Stimulated activated CD4-positive, alpha-beta T cell treated with anti-CD3 and anti-CD28 coated beads, Interleukin-1b, Interleukin-23, amount 100 ng/mL, for 24 hours (primary cell): ENCODE results near the gene CD68.

ENCODE experiments used
- DNase-seq, 4 experiments: peaks; one replicate each; pipeline ENCODE4 v3.0.0-alpha.2; 2020; ENCODE audit warnings: low read depth in 4 of 4, low spot score in 1 of 4

The CD68 gene

GRCh38 chr17:7559320-7560171, 19.9 kb upstream of the CD68 start:
- no peak for DNase-seq

- peak in 2 of 4 experiments; percentile 45 to 55 for DNase-seq
These were observed 19.0 kb upstream of the CD68 start for GRCh38 chr17:7560172-7561027.

- peak; percentile 54 to 85 (median 78) for DNase-seq
These were observed 18.3 kb upstream of the CD68 start for GRCh38 chr17:7561028-7561575.

DNA sequence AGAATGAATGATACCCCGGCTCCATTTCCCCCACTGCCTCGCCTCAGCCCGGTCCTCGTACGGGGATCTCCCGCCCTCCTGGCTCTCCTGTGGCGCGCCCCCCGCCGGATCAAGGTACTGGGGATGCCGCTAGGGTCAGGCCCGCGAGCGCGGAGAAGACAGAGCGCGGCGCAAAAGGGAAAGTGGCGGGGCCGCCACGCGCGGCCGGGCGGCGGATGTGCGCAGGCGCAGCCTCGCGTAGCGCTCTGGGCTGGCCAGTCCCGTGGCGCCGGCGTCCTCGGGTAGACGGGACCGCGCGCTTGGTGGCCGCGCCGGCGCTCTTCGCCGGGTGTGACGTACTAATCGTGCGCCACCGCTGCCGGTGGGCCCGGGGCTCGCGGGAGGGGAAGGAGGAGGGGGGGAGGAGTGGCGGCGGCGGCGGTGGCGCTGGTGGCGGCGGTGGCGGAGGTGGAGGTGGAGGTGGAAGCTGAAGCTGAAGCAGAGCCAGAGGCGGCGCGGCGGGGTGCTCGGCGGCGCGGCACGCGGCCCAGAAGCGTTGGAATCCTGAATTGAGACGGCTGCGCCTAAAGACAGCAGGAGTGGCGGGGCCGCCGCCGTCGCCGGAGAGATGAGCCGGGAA, 17.7 kb upstream of the CD68 start, which contains the start of gene SENP3:
Gene SENP3, plus strand, starts transcription at position 331 of the 619 bp plus-strand sequence. CDS start 1,158 bp downstream, outside the sequence.
- DNase-seq: peak; percentile 70 to 91 (median 86)

- no peak for DNase-seq
These were observed 17.2 kb upstream of the CD68 start for GRCh38 chr17:7562208-7562605.

DNA sequence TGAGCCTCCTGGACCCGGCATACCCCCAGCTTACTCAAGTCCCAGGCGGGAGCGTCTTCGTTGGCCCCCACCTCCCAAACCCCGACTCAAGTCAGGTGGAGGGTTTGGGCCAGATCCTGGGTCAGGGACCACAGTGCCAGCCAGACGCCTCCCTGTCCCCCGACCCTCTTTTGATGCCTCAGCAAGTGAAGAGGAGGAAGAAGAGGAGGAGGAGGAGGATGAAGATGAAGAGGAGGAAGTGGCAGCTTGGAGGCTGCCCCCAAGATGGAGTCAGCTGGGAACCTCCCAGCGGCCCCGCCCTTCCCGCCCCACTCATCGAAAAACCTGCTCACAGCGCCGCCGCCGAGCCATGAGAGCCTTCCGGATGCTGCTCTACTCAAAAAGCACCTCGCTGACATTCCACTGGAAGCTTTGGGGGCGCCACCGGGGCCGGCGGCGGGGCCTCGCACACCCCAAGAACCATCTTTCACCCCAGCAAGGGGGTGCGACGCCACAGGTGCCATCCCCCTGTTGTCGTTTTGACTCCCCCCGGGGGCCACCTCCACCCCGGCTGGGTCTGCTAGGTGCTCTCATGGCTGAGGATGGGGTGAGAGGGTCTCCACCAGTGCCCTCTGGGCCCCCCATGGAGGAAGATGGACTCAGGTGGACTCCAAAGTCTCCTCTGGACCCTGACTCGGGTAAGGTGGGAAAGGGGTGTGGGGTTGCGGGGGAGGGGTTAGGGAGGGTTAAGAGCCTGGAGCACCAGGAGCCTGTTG, 16.1 kb upstream of the CD68 start:
- DNase-seq: no peak

DNA sequence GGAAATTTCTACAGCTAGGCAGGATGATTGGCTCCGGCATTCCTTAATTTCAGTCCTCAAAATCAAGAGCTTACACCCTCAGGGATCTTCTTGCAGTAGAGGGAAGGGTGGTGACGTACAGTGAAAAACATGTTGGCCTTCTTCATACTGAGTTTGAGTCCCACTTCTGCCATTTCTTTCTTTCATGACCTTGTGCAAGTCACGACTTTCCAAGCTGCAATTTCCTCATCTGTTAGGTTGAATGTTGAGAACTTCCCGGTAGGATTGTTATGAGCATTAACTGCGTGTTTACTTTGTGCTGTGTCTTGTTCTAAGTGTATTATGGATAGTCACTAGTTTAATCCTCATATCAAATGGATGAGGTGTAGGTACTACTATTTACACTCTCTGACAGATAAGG, 9.9 kb upstream of the CD68 start:
- DNase-seq: no peak

DNA sequence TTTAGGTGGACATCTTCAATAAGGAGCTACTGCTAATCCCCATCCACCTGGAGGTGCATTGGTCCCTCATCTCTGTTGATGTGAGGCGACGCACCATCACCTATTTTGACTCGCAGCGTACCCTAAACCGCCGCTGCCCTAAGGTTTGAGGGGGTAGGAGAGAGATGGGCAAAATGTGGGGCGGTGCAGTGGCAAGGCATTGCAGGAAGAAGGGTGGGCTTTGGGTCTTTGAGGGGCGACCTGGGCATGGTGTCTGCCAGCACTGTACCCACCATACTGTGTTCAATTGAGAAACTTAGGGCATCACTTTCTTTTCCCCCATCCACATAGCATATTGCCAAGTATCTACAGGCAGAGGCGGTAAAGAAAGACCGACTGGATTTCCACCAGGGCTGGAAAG, 9.1 kb upstream of the CD68 start:
- no peak for DNase-seq

- peak in 1 of 4 experiments; percentile 95 for DNase-seq
These were observed 7.2 kb upstream of the CD68 start for GRCh38 chr17:7572338-7572587.

- peak in 3 of 4 experiments; percentile 99 for DNase-seq
These were observed 6.7 kb upstream of the CD68 start for GRCh38 chr17:7572588-7573323.

DNA sequence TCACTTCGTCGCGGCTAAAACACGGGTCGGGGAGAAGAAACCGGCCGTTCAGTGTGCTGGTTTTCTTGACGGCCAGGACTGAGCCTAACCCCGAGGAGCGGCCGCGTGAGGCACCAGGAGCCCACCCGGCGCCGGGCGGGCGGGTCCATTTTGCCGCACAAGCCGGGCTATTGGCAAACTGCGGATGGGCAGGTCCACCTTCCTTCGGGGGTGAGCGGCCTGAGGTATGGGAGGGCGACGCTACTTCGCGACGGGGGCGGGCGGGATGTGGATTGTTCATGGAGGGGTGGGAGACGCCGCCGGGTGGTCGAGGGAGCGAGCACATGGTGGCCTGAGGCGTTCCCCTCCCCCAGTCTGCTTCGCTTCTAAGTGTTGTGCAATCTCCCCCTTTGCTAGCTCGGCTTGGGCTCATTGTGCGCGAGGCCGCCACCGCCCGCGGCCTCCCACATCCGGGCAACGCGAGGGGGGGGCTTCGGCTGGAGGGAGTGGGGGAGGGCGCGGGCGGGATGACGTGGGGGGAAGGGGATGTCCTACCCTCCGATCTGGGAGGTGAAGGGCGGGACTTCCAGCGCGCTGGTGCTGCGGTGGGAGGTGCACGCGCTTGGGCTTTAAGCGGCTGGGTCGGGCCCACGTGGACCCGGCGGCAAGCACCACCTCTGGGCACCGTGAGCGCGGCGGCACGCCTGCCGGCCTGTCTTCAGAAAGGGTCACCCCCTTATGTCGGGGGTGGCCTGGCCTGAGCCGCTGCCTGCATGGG, 5.9 kb upstream of the CD68 start:
- DNase-seq: peak; percentile 69 to 85 (median 84)

- DNase-seq: no peak
These were observed 5.1 kb upstream of the CD68 start for GRCh38 chr17:7574176-7574953.

GRCh38 chr17:7575481-7575883, 4.0 kb upstream of the CD68 start:
- DNase-seq: no peak

DNA sequence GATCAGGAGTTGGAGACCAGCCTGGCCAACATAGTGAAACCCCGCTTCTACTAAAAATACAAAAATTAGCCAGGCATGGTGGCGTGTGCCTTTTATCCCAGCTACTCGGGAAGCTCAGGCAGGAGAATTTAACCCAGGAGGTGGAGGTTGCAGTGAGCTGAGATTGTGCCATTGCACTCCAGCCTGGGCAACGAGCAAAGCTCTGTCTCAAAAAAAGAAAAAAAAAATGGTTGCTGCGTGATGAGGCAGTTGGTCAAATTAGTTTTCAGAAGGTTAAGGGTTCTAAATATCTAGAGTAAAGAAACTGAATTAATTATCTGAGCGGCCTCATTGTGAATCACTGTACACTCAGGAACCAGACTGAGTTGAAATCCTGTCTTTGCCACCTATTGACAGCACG, 3.5 kb upstream of the CD68 start:
- no peak for DNase-seq

GRCh38 chr17:7576432-7576937, 3.0 kb upstream of the CD68 start:
- no peak for DNase-seq

DNA sequence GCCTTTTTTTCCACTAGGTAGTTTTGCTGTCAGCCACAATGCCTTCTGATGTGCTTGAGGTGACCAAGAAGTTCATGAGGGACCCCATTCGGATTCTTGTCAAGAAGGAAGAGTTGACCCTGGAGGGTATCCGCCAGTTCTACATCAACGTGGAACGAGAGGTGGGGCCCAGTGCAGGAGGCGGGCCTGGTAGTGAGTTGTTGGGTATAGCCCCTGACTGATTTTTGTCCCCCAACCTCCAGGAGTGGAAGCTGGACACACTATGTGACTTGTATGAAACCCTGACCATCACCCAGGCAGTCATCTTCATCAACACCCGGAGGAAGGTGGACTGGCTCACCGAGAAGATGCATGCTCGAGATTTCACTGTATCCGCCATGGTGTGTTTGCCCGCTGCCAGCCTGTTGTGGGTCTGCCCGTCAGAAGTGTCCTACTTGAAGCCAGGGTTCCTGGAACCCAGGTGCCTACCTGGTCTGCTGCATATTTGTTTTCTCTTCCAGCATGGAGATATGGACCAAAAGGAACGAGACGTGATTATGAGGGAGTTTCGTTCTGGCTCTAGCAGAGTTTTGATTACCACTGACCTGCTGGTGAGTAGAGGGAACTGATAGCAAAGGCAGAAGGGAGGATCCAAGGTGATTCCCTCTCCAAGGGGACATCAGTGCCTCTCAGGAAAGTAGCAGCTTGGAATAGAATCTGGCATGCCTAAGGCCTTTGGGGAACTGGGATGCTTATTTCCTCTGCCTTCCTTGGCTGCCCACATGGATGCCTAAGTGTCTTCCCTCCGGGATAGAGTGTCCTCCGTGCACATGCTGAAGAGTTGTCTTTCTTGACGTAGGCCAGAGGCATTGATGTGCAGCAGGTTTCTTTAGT, 1.9 kb upstream of the CD68 start:
- DNase-seq: no peak

- DNase-seq: no peak
These were observed 581 bp downstream of the CD68 start for GRCh38 chr17:7579834-7580603.
